Tibial nerve (tissue), 4 donors: ENCODE results near the gene SOX18. TPM values are rescaled to one million over a fixed set of nuclear protein-coding genes. Genes with fewer than 3 reads are reported as not detected.

Experiments used
- DNase-seq, 2 donors: peaks; one replicate each; pipeline ENCODE4 v3.0.0-alpha.2; 2019; ENCODE audit warnings: low spot score in 2 of 2
- H3K27ac ChIP-seq, 4 donors: fragments of 200-600 bp; sonication (generic) in 3 of 4; one replicate each; pipeline ENCODE4 v1.5.1; 2017 to 2019; ENCODE audit warnings: mild to moderate bottlenecking in 1 of 4
- H3K27me3 ChIP-seq, 2 donors: fragments of 200-600 bp; sonication (generic) in 1 of 2; one replicate each; pipeline versions ENCODE4 v1.5.1 to v1.6.0; 2017 to 2019
- H3K36me3 ChIP-seq, 3 donors: fragments of 200-600 bp; sonication (generic); one replicate each; pipeline ENCODE4 v1.5.1; 2018 to 2019
- H3K4me1 ChIP-seq, 4 donors: fragments of 200-600 bp; sonication (generic) in 3 of 4; one replicate each; pipeline ENCODE4 v1.5.1; 2017 to 2019
- H3K4me3 ChIP-seq, 4 donors: fragments of 200-600 bp; sonication (generic) in 3 of 4; one replicate each; pipeline ENCODE4 v1.5.1; 2017 to 2019; ENCODE audit warnings: mild to moderate bottlenecking in 1 of 4, moderate library complexity in 1 of 4
- H3K9me3 ChIP-seq, 4 donors: fragments of 200-600 bp; sonication (generic) in 3 of 4; one replicate each; pipeline ENCODE4 v1.5.1; 2017 to 2019
- EP300 ChIP-seq, 2 donors: sonication (generic); formaldehyde crosslinking; IDR thresholded peaks; one replicate each; pipeline ENCODE4 v1.6.1; 2017; ENCODE audit warnings: antibody characterized with exemption in 2 of 2, mild to moderate bottlenecking in 1 of 2
- POLR2A ChIP-seq, 2 donors: fragments of 450-650 bp; IDR thresholded peaks; one replicate each; pipeline ENCODE4 v1.6.1; 2017; ENCODE audit warnings: antibody characterized with exemption in 2 of 2, mild to moderate bottlenecking in 2 of 2, moderate library complexity in 2 of 2
- WGBS, 2 donors: methylation state at CpG; one replicate each; pipeline ENCODE4 v1.1.5; 2018; 5-methylcytosine and 5-hydroxymethylcytosine counted together
- total RNA-seq, 4 donors: library from RNA; depleted of rRNA; stranded (reverse); fragments of >200 nt; gene quantifications; one replicate each; pipeline ENCODE4 v1.1.0, GENCODE V29; 2016
- TF ChIP-seq, protein P1 (sequence below), 5 experiments: fragments of 200-600 bp in 3 of 5; fragments of 450-650 bp in 2 of 5; sonication (generic) in 3 of 5; IDR thresholded peaks; one replicate each; pipeline ENCODE4 v1.5.1; 2016 to 2019; ENCODE audit warnings: antibody characterized with exemption in 5 of 5, mild to moderate bottlenecking in 3 of 5, moderate library complexity in 2 of 5

Gene SOX18
- total RNA-seq, 4 donors from 2014 or later, result 4.6 to 44.6 (median 21.4) TPM

DNA sequence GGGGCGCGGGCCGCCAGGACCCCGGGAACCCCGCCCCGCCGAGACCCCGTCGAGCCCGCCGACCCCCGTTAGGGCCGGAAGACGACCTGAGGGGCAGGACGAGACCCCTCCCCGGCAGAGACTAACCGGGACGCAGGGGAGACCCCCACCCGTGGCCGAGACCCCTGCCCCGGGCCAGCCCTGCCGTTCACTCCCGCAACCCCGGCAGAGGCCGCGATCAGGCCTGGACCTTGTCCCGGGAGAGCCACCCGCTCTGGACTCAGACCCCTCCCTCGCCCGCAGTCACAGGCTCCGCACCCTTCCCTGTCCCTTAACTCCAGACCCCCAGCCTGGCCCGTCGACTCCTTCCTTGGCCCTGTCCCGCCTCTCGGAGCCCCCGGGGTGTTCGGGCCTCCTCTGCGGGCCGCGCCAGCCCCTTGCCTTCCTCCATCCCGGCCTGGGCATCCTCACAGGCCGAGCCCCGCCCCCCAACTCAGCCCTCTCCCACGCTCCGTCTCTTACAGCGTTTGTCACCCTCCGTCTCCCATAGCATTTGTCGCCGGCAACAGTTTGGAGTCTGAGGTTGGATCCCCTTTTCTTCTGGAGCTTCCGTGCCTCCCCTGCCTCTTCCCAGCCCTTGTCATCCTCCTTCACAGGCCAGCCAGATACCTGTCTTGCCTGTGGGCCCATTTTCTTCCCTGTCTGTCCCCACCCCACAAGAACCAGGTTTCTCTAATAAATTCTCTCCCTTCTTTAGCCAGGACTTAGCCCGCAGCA lies 14.1 kb upstream of the SOX18 start:
- peak overlapping the region; percentile 78 to 92 (median 82) for H3K27ac ChIP-seq
- WGBS, 2 donors, result 2% methylated on average over 26 to 38 of the region's 51 CpGs
- DNase-seq, result no peak
- TF ChIP-seq, protein P1, sequence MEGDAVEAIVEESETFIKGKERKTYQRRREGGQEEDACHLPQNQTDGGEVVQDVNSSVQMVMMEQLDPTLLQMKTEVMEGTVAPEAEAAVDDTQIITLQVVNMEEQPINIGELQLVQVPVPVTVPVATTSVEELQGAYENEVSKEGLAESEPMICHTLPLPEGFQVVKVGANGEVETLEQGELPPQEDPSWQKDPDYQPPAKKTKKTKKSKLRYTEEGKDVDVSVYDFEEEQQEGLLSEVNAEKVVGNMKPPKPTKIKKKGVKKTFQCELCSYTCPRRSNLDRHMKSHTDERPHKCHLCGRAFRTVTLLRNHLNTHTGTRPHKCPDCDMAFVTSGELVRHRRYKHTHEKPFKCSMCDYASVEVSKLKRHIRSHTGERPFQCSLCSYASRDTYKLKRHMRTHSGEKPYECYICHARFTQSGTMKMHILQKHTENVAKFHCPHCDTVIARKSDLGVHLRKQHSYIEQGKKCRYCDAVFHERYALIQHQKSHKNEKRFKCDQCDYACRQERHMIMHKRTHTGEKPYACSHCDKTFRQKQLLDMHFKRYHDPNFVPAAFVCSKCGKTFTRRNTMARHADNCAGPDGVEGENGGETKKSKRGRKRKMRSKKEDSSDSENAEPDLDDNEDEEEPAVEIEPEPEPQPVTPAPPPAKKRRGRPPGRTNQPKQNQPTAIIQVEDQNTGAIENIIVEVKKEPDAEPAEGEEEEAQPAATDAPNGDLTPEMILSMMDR (IDR thresholded peaks at IDR 0.05), result no peak
- TF ChIP-seq EP300 (IDR thresholded peaks at IDR 0.05) (no peak), POLR2A (IDR thresholded peaks at IDR 0.05) (no peak)
- peaks cover 0 to 16% (median 0%) of the 10 kb centered on the region in 3 donors for H3K36me3 ChIP-seq
- peak overlapping the region; percentile 64 to 97 (median 80) for H3K4me3 ChIP-seq
- H3K9me3 ChIP-seq, result no peaks in the 10 kb centered on the region
- no peaks in the 10 kb centered on the region for H3K27me3 ChIP-seq
- H3K4me1 ChIP-seq, result peaks cover 0 to 40% (median 20%) of the 10 kb centered on the region in 4 donors

DNA sequence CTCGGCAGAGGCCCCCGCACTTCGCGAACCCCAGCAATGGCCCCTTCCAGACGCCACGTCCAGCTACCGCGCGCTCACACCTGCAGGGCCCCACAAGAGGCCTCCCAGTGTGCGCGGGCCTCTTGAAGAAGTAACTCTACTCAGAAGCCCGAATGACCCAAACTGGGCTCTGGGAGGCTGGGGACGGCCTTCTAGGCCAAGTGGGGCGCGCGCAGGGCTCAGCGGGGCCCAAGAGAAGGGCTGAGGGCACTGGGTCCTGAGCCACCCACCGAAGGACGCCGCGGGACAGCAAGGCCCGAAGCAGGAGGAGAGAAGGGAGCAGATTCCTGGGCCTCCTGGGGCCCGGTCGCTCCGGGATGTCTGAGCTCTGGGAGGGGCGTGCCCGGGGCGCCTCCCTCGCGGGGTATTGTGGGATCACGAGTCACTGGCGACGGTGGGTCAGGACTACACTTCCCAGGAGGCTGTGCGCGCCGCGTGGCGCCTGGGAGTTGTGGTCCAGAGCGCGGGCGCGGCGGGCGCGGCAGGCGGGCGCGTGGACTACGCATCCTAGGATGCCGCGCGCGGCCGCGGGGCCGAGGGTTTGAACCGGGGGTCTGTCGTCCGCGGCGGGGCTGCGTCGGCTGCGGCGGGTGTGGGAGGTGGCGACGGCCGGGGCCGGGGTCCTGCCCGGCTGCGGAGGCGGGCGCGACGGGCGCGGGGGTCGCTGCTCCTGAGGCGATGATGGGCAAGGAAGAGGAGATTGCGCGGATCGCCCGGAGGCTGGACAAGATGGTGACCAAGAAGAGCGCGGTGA lies 13.4 kb upstream of the SOX18 start, which contains the start of gene TCEA2:
TSS of gene TCEA2 (plus strand) at position 603 of the 793 bp plus-strand sequence. CDS start at position 718, 115 bp downstream.
- H3K36me3 ChIP-seq, result peaks cover 0 to 9% (median 0%) of the 10 kb centered on the region in 3 donors
- peaks cover 0 to 4% of the 10 kb centered on the region in 2 donors for H3K27me3 ChIP-seq
- peaks cover 0 to 47% (median 20%) of the 10 kb centered on the region in 4 donors for H3K4me1 ChIP-seq
- peak within 1 kb of the TSS; percentile 78 to 92 (median 82) for H3K27ac ChIP-seq
- peak; percentile 94 for DNase-seq
- TF ChIP-seq POLR2A (IDR thresholded peaks at IDR 0.05) (peak; percentile 36 to 61), EP300 (IDR thresholded peaks at IDR 0.05) (peak; percentile 84 to 85)
- TF ChIP-seq, protein P1 (IDR thresholded peaks at IDR 0.05), result peak in 2 of 5 experiments; percentile 20 to 34
- H3K9me3 ChIP-seq, result no peaks in the 10 kb centered on the region
- 1 to 9% methylated on average over 17 to 29 of the region's 85 CpGs for WGBS, 2 donors
- H3K4me3 ChIP-seq, result peak within 1 kb of the TSS; percentile 64 to 97 (median 80)

DNA sequence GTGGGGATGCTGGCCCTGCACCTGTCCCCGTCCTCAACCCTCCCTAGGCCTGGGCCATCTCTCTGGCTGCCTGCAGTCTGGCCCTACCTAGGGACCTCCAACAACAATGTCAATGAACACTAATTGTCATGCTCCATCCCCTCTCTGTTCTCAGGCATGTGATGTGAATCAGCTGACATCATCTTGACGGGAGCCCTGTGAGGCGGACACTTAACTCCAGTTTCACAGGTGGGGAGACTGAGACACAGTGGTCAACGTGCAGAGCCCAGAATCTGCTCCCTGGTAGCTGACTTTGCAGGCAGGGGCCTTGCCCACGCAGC lies 12.8 kb upstream of the SOX18 start:
- Histone ChIP-seq H3K27me3 (peaks cover 0 to 4% of the 10 kb centered on the region in 2 donors), H3K36me3 (peaks cover 0 to 9% (median 0%) of the 10 kb centered on the region in 3 donors), H3K4me1 (peaks cover 0 to 52% (median 20%) of the 10 kb centered on the region in 4 donors), H3K27ac (peak overlapping the region in 3 of 4 donors; percentile 80 to 88 (median 85)), H3K4me3 (peak overlapping the region; percentile 64 to 97 (median 80)), H3K9me3 (no peaks in the 10 kb centered on the region)
- TF ChIP-seq POLR2A (IDR thresholded peaks at IDR 0.05) (no peak), EP300 (IDR thresholded peaks at IDR 0.05) (no peak)
- TF ChIP-seq, protein P1 (IDR thresholded peaks at IDR 0.05), result no peak
- DNase-seq, result no peak
- WGBS, 2 donors, result 50 to 82% methylated on average over 1 to 3 of the region's 5 CpGs

DNA sequence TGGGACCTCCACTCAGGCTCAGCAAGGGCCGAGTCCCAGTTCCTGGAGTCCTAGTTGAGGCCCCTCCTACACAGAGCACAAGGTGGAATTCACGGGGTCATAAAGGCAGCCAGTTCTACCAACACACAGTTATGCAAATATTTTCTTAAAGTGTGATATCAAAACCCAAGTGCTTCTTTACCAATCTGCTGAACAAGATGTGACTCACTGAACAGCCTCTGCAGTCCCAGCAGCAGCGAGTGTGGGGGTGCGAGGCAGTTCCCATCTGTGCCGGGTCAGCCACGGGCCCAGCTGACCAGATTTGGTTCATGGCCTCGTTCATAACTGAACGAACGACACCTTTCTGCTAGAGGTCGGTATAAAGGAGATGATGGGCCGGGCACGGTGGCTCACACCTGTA lies 9.1 kb upstream of the SOX18 start:
- DNase-seq, result no peak
- peaks cover 0 to 40% of the 10 kb centered on the region in 2 donors for H3K27me3 ChIP-seq
- H3K9me3 ChIP-seq, result no peaks in the 10 kb centered on the region
- WGBS, 2 donors, result 76 to 77% methylated on average over 12 of the region's 12 CpGs
- no peak overlapping the region for H3K27ac ChIP-seq
- no peaks in the 10 kb centered on the region for H3K36me3 ChIP-seq
- TF ChIP-seq EP300 (IDR thresholded peaks at IDR 0.05), result no peak
- no peak for TF ChIP-seq POLR2A (IDR thresholded peaks at IDR 0.05)
- TF ChIP-seq, protein P1 (IDR thresholded peaks at IDR 0.05), result no peak
- peaks cover 0 to 48% (median 5%) of the 10 kb centered on the region in 4 donors for H3K4me1 ChIP-seq
- H3K4me3 ChIP-seq, result no peak overlapping the region
